OCI-LY7 (cell line): Measurements from ENCODE around the gene IL13RA1. TPM values are rescaled to one million over a fixed set of nuclear protein-coding genes. Genes with fewer than 3 reads are reported as not detected.
"Not testable (repeated sequence)": the region's sequence is repeated elsewhere in the genome, so short reads cannot be mapped to it uniquely, and the experiment has no call there.

Source experiments
- BruUV-seq: library from RNA; stranded (reverse); fragments of 400-500 nt; replicated peaks from 2 replicates; lab custom pipeline; 2021; lab: Mats Ljungman, UMichigan
- CTCF ChIA-PET: fragments of 300-600 bp; sonication (Branson Sonifier 250); formaldehyde crosslinking; loops from one replicate; lab custom pipeline; 2022; ENCODE audit warnings: antibody characterized with exemption; ENCODE audit not compliant: unreplicated experiment; lab: Charles Lee
- POLR2A ChIA-PET: fragments of 300-600 bp; sonication (Branson Sonifier 250); formaldehyde crosslinking; loops from one replicate; lab custom pipeline; 2022; ENCODE audit warnings: antibody characterized with exemption; lab: Charles Lee
- DNase-seq: peaks from one replicate; pipeline ENCODE4 v3.0.0-alpha.2; 2015; ENCODE audit warnings: low spot score
- H2AFZ ChIP-seq: fragments of 200-600 bp; sonication (generic), shearing (Covaris generic); 2 replicates; pipeline ENCODE4 v1.6.1; 2014; ENCODE audit warnings: mild to moderate bottlenecking, antibody characterized with exemption, low read length, moderate library complexity
- H3K27ac ChIP-seq: fragments of 200-600 bp; sonication (generic); 2 replicates; pipeline ENCODE4 v1.5.1; 2014; ENCODE audit warnings: mixed run types, low read depth, mild to moderate bottlenecking, moderate library complexity, low read length, inconsistent platforms; ENCODE audit not compliant: poor library complexity, severe bottlenecking
- H3K36me3 ChIP-seq: fragments of 200-600 bp; sonication (generic); 2 replicates; pipeline ENCODE4 v1.6.1; 2014; ENCODE audit warnings: mild to moderate bottlenecking, antibody characterized with exemption, low read length, moderate library complexity, mixed read lengths; ENCODE audit not compliant: insufficient read depth
- H3K4me1 ChIP-seq: fragments of 200-600 bp; sonication (generic); 2 replicates; pipeline ENCODE4 v1.5.1; 2014; ENCODE audit warnings: mild to moderate bottlenecking, low read length; ENCODE audit not compliant: insufficient read depth, poor library complexity, severe bottlenecking
- H3K4me2 ChIP-seq: fragments of 200-600 bp; sonication (generic); 2 replicates; pipeline ENCODE4 v1.6.1; 2014; ENCODE audit warnings: mild to moderate bottlenecking, low read length
- H3K4me3 ChIP-seq: fragments of 200-600 bp; sonication (generic); 2 replicates; pipeline ENCODE4 v1.5.1; 2014; ENCODE audit warnings: mild to moderate bottlenecking, low read depth, low read length; ENCODE audit not compliant: poor library complexity, severe bottlenecking
- H3K79me2 ChIP-seq: fragments of 200-600 bp; sonication (generic); 2 replicates; pipeline ENCODE4 v1.6.1; 2016; ENCODE audit warnings: low read depth, mild to moderate bottlenecking, low read length, moderate library complexity, mixed read lengths; ENCODE audit not compliant: insufficient read depth
- H3K9me2 ChIP-seq: fragments of 200-600 bp; sonication (generic); 2 replicates; pipeline ENCODE4 v1.6.1; 2016; ENCODE audit warnings: mild to moderate bottlenecking, low read length, mixed read lengths; ENCODE audit not compliant: insufficient read depth
- H3K9me3 ChIP-seq: fragments of 200-600 bp; sonication (generic); 2 replicates; pipeline ENCODE4 v1.6.1; 2014; ENCODE audit warnings: mild to moderate bottlenecking, mixed run types, low read length, mixed read lengths
- H4K20me1 ChIP-seq: fragments of 200-600 bp; sonication (generic); 2 replicates; pipeline ENCODE4 v1.6.1; 2014; ENCODE audit warnings: mild to moderate bottlenecking, antibody characterized with exemption, low read length, moderate library complexity, mixed read lengths; ENCODE audit not compliant: insufficient read depth
- CTCF ChIP-seq: fragments of 200-600 bp; sonication (generic); conservative IDR thresholded peaks from 2 replicates; pipeline ENCODE4 v1.5.1; 2014; ENCODE audit warnings: mild to moderate bottlenecking, antibody characterized with exemption, low read length, moderate library complexity, mixed read lengths
- EZH2phosphoT487 ChIP-seq: fragments of 200-600 bp; sonication (generic); IDR thresholded peaks from 2 replicates; pipeline ENCODE4 v1.6.1; 2018; ENCODE audit warnings: low read depth, borderline replicate concordance, mild to moderate bottlenecking, mixed run types, antibody characterized with exemption, low read length, moderate library complexity, mixed read lengths
- intact Hi-C: fragments of 100-400 bp; cut with micrococcal nuclease; formaldehyde crosslinking; loops from one replicate; pipeline ENCODE4 v1.10.0; 2022; ENCODE audit not compliant: unreplicated experiment
- total RNA-seq, 2 experiments: library from RNA; depleted of rRNA in 1 of 2; stranded (reverse); fragments of >200 nt in 1 of 2; shearing (Covaris generic) in 1 of 2; gene quantifications; 2 replicates each; pipeline ENCODE4 v1.2.3, GENCODE V29; 2014 to 2022

The IL13RA1 gene
- total RNA-seq, 2 experiments from 2014 or later, result not detected

- intact Hi-C loops, result no loop called here
These were observed 24.7 kb upstream of the IL13RA1 start for GRCh38 chrX:118702741-118703140.

GRCh38 chrX:118706681-118707080 lies 20.7 kb upstream of the IL13RA1 start:
- Histone ChIP-seq H3K27ac (no peak overlapping the region), H3K4me3 (no peak overlapping the region), H3K9me3 (no peaks in the 10 kb centered on the region), H2AFZ (no peak overlapping the region), H3K36me3 (no peaks in the 10 kb centered on the region), H3K9me2 (no peaks in the 10 kb centered on the region), H3K4me2 (no peak overlapping the region), H4K20me1 (no peaks in the 10 kb centered on the region), H3K4me1 (no peaks in the 10 kb centered on the region), H3K79me2 (no peaks in the 10 kb centered on the region)
- intact Hi-C loops, result no loop called here
- DNase-seq, result no peak
- ChIA-PET POLR2A (interaction anchor here (1.1 kb wide), 1 partner anchor 20 kb away, joined by 5 read pairs; no protein-coding TSS in a partner anchor), CTCF (no interaction called here)
- no TSS peak for BruUV-seq
- TF ChIP-seq EZH2phosphoT487 (no peak), CTCF (no peak)

More at GRCh38 chrX:118702741-118703140, 24.7 kb upstream of the IL13RA1 start:
- Histone ChIP-seq H3K9me2 (no peaks in the 10 kb centered on the region), H3K4me2 (no peak overlapping the region), H3K79me2 (no peaks in the 10 kb centered on the region), H3K4me3 (no peak overlapping the region), H3K9me3 (no peaks in the 10 kb centered on the region), H3K4me1 (peaks cover 8% of the 10 kb centered on the region), H2AFZ (no peak overlapping the region), H4K20me1 (no peaks in the 10 kb centered on the region), H3K36me3 (no peaks in the 10 kb centered on the region), H3K27ac (no peak overlapping the region)
- no TSS peak for BruUV-seq
- POLR2A ChIA-PET, result interaction anchor here (0.7 kb wide), 1 partner anchor 523 kb away, joined by 3 read pairs; no protein-coding TSS in a partner anchor
- no peak for DNase-seq
- TF ChIP-seq CTCF (no peak), EZH2phosphoT487 (no peak)
- CTCF ChIA-PET, result no interaction called here

GRCh38 chrX:118714521-118714920 lies 12.9 kb upstream of the IL13RA1 start:
- Histone ChIP-seq H3K4me2 (no peak overlapping the region), H4K20me1 (no peaks in the 10 kb centered on the region), H3K9me2 (no peaks in the 10 kb centered on the region), H3K4me3 (no peak overlapping the region), H3K79me2 (no peaks in the 10 kb centered on the region), H3K9me3 (no peaks in the 10 kb centered on the region), H3K36me3 (no peaks in the 10 kb centered on the region), H3K27ac (no peak overlapping the region), H3K4me1 (no peaks in the 10 kb centered on the region), H2AFZ (no peak overlapping the region)
- DNase-seq, result no peak
- ChIA-PET POLR2A (interaction anchor here (0.7 kb wide), 1 partner anchor 263 kb away, joined by 3 read pairs; no protein-coding TSS in a partner anchor), CTCF (no interaction called here)
- no TSS peak for BruUV-seq
- TF ChIP-seq EZH2phosphoT487, result no peak
- no peak for TF ChIP-seq CTCF
- intact Hi-C loops, result no loop called here

GRCh38 chrX:118715917-118716316 lies 11.5 kb upstream of the IL13RA1 start:
- intact Hi-C loops, H3K4me2 ChIP-seq, CTCF ChIA-PET: not testable (repeated sequence)

GRCh38 chrX:118716833-118717232 lies 10.6 kb upstream of the IL13RA1 start:
- BruUV-seq, POLR2A ChIA-PET, CTCF ChIA-PET: not testable (repeated sequence)

More at GRCh38 chrX:118715917-118716316, 11.5 kb upstream of the IL13RA1 start:
- H2AFZ ChIP-seq, H3K9me2 ChIP-seq, H3K4me3 ChIP-seq, DNase-seq, BruUV-seq, POLR2A ChIA-PET, H3K4me1 ChIP-seq, H3K36me3 ChIP-seq, H4K20me1 ChIP-seq, H3K27ac ChIP-seq, H3K79me2 ChIP-seq, H3K9me3 ChIP-seq: not testable (repeated sequence)

More at GRCh38 chrX:118716833-118717232, 10.6 kb upstream of the IL13RA1 start:
- H3K4me1 ChIP-seq, H3K27ac ChIP-seq, H3K9me2 ChIP-seq, H3K9me3 ChIP-seq, H3K4me2 ChIP-seq, DNase-seq, intact Hi-C loops, H2AFZ ChIP-seq, H3K79me2 ChIP-seq, H4K20me1 ChIP-seq, H3K4me3 ChIP-seq, H3K36me3 ChIP-seq: not testable (repeated sequence)
